Endodermal cell (in vitro differentiated cells): ENCODE measurements around the gene ZCRB1. TPM values are rescaled to one million over a fixed set of nuclear protein-coding genes. Genes with fewer than 3 reads are reported as not detected.

Experiments
- DNase-seq: peaks from one replicate; pipeline ENCODE4 v3.0.0-alpha.2; 2017
- H3K27ac ChIP-seq: 2 replicates; pipeline ENCODE4 v1.5.1; 2013; ENCODE audit warnings: mild to moderate bottlenecking, low read depth, low read length, moderate library complexity
- H3K27me3 ChIP-seq: 2 replicates; pipeline ENCODE4 v1.6.1; 2013; ENCODE audit warnings: mild to moderate bottlenecking, low read length, moderate library complexity; ENCODE audit not compliant: insufficient read depth, control insufficient read depth, poor library complexity, severe bottlenecking
- H3K36me3 ChIP-seq: 2 replicates; pipeline ENCODE4 v1.7.0; 2013; ENCODE audit warnings: mild to moderate bottlenecking, low read length, moderate library complexity; ENCODE audit not compliant: control insufficient read depth, insufficient read depth
- H3K4me1 ChIP-seq: one replicate; pipeline ENCODE4 v1.7.0; 2013; ENCODE audit warnings: low read length; ENCODE audit not compliant: control insufficient read depth, insufficient read depth
- H3K4me3 ChIP-seq: 2 replicates; pipeline ENCODE4 v1.5.1; 2013; ENCODE audit warnings: mild to moderate bottlenecking, low read length, moderate library complexity
- H3K9ac ChIP-seq: 2 replicates; pipeline ENCODE4 v1.6.1; 2013; ENCODE audit warnings: mild to moderate bottlenecking, low read length, moderate library complexity; ENCODE audit not compliant: poor library complexity, severe bottlenecking; ENCODE audit errors: extremely low read depth
- H3K9me3 ChIP-seq: 2 replicates; pipeline ENCODE4 v1.6.1; 2013; ENCODE audit warnings: mild to moderate bottlenecking, low read length, moderate library complexity; ENCODE audit not compliant: control insufficient read depth
- H3K27ac Mint-ChIP-seq: 2 replicates; pipeline ENCODE4 v1.8.0; 2020; ENCODE audit warnings: mixed read lengths
- H3K27me3 Mint-ChIP-seq: 2 replicates; pipeline ENCODE4 v1.8.0; 2021; ENCODE audit warnings: mild to moderate bottlenecking, mixed read lengths; ENCODE audit not compliant: insufficient read depth
- H3K36me3 Mint-ChIP-seq: 2 replicates; pipeline ENCODE4 v1.8.0; 2020; ENCODE audit warnings: low read depth, mixed read lengths
- H3K4me1 Mint-ChIP-seq: 2 replicates; pipeline ENCODE4 v1.8.0; 2020; ENCODE audit warnings: mixed read lengths
- H3K4me3 Mint-ChIP-seq: 2 replicates; pipeline ENCODE4 v1.8.0; 2020; ENCODE audit warnings: mild to moderate bottlenecking, moderate library complexity, mixed read lengths
- H3K9me3 Mint-ChIP-seq: 2 replicates; pipeline ENCODE4 v1.8.0; 2020; ENCODE audit warnings: mild to moderate bottlenecking, mixed read lengths
- CTCF ChIP-seq: fragments of 200-600 bp; sonication (generic); conservative IDR thresholded peaks from 2 replicates; pipeline ENCODE4 v1.5.0; 2021; ENCODE audit warnings: antibody characterized with exemption, mild to moderate bottlenecking
- WGBS, 2 experiments: methylation state at CpG; one replicate each; pipeline versions ENCODE4 v1.1.5 to v1.1.7; 2013; ENCODE audit warnings: missing lambda C conversion rate in 2 of 2, mixed read lengths in 1 of 2; ENCODE audit not compliant: insufficient coverage in 1 of 2, insufficient read length in 1 of 2; 5-methylcytosine and 5-hydroxymethylcytosine counted together
- total RNA-seq, 2 donors: library from RNA; stranded (reverse); fragmentation: NEBNext Ultra II Directional in 1 of 2; extraction: Animal tissue kit (Norgen Biotek cat#: 25700) in 1 of 2; gene quantifications; 2 replicates in 1 of 2; 3 replicates in 1 of 2; pipeline ENCODE4 v1.2.1, GENCODE V29; 2021

ZCRB1 gene
- total RNA-seq, 2 donors from 2014 or later: 61.1 to 78.4 TPM

GRCh38 chr12:42281844-42282243 lies 44.0 kb downstream of the ZCRB1 start:
- no peak overlapping the region for H3K27ac Mint-ChIP-seq
- no peak overlapping the region for H3K27ac ChIP-seq
- 92 to 100% methylated on average over 3 of the region's 3 CpGs for WGBS, 2 experiments
- H3K9ac ChIP-seq: no peak overlapping the region
- H3K36me3 Mint-ChIP-seq: no peaks in the 10 kb centered on the region
- no peaks in the 10 kb centered on the region for H3K9me3 Mint-ChIP-seq
- TF ChIP-seq CTCF: no peak
- no peaks in the 10 kb centered on the region for H3K9me3 ChIP-seq
- no peak overlapping the region for H3K4me3 ChIP-seq
- no peaks in the 10 kb centered on the region for H3K36me3 ChIP-seq
- peaks cover 10% of the 10 kb centered on the region for H3K4me1 Mint-ChIP-seq
- no peaks in the 10 kb centered on the region for H3K27me3 ChIP-seq
- peaks cover 12% of the 10 kb centered on the region for H3K27me3 Mint-ChIP-seq
- peaks cover 5% of the 10 kb centered on the region for H3K4me1 ChIP-seq
- no peak for DNase-seq
- no peak overlapping the region for H3K4me3 Mint-ChIP-seq

- no peaks in the 10 kb centered on the region for H3K36me3 Mint-ChIP-seq
- H3K4me3 ChIP-seq: no peak overlapping the region
- H3K27me3 ChIP-seq: no peaks in the 10 kb centered on the region
- H3K27ac ChIP-seq: no peak overlapping the region
- H3K4me3 Mint-ChIP-seq: no peak overlapping the region
- WGBS, 2 experiments: 39 to 67% methylated on average over 3 of the region's 3 CpGs
- TF ChIP-seq CTCF: no peak
- H3K9ac ChIP-seq: no peak overlapping the region
- H3K9me3 ChIP-seq: no peaks in the 10 kb centered on the region
- peaks cover 5% of the 10 kb centered on the region for H3K4me1 ChIP-seq
- H3K27me3 Mint-ChIP-seq: peaks cover 12% of the 10 kb centered on the region
- DNase-seq: no peak
- peaks cover 10% of the 10 kb centered on the region for H3K4me1 Mint-ChIP-seq
- H3K9me3 Mint-ChIP-seq: no peaks in the 10 kb centered on the region
- H3K36me3 ChIP-seq: no peaks in the 10 kb centered on the region
- no peak overlapping the region for H3K27ac Mint-ChIP-seq
These were observed 44.6 kb downstream of the ZCRB1 start for GRCh38 chr12:42281278-42281677.

GRCh38 chr12:42278128-42278510 lies 47.8 kb downstream of the ZCRB1 start:
- no peak overlapping the region for H3K4me3 Mint-ChIP-seq
- peaks cover 5% of the 10 kb centered on the region for H3K4me1 ChIP-seq
- H3K9me3 Mint-ChIP-seq: peaks cover 1% of the 10 kb centered on the region
- no peak for DNase-seq
- H3K36me3 ChIP-seq: no peaks in the 10 kb centered on the region
- H3K4me3 ChIP-seq: no peak overlapping the region
- peaks cover 10% of the 10 kb centered on the region for H3K4me1 Mint-ChIP-seq
- TF ChIP-seq CTCF: no peak
- no peak overlapping the region for H3K9ac ChIP-seq
- no peak overlapping the region for H3K27ac ChIP-seq
- H3K27me3 ChIP-seq: no peaks in the 10 kb centered on the region
- no peak overlapping the region for H3K27ac Mint-ChIP-seq
- no peaks in the 10 kb centered on the region for H3K9me3 ChIP-seq
- no peaks in the 10 kb centered on the region for H3K36me3 Mint-ChIP-seq
- peaks cover 12% of the 10 kb centered on the region for H3K27me3 Mint-ChIP-seq
